Measurements from ENCODE around the gene IRF2BPL.
"Not testable (repeated sequence)": the region's sequence is repeated elsewhere in the genome, so short reads cannot be mapped to it uniquely, and the experiment has no call there.

GRCh38 chr14:77021424-77021823 lies 7.1 kb downstream of the IRF2BPL start:
- not testable (repeated sequence) for TF ChIP-seq CTCF (conservative IDR thresholded peaks at IDR 0.05; ENCODE audit: low read depth, low read length); NFE2L2 (IDR thresholded peaks at IDR 0.05; ENCODE audit: low read depth, low read length); POLR2A (IDR thresholded peaks at IDR 0.05; ENCODE audit: low read depth, low read length); RFX5 (IDR thresholded peaks at IDR 0.05; ENCODE audit: low read depth, low read length); RAD21 (IDR thresholded peaks at IDR 0.05; ENCODE audit: low read length); SMC3 (IDR thresholded peaks at IDR 0.05; ENCODE audit: low read depth, low read length); MAFK (IDR thresholded peaks at IDR 0.05; ENCODE audit: low read depth, low read length); FOS (IDR thresholded peaks at IDR 0.05; ENCODE audit: low read depth, low read length); CEBPB (IDR thresholded peaks at IDR 0.05; ENCODE audit: low read depth, low read length); MAZ (IDR thresholded peaks at IDR 0.05; ENCODE audit: borderline replicate concordance, low read depth, low read length)

Measured in IMR-90 (cell line).